Epithelial cell of umbilical artery (primary cell): ENCODE results near the gene ADRA2A. TPM values are rescaled to one million over a fixed set of nuclear protein-coding genes. Genes with fewer than 3 reads are reported as not detected.

Source experiments
- total RNA-seq: library from RNA; depleted of rRNA; stranded (reverse); fragments of >200 nt; gene quantifications from 2 replicates; pipeline ENCODE4 v1.2.3, GENCODE V29; 2014

Gene ADRA2A
- not detected in 2 replicates for total RNA-seq

GRCh38 chr10:111076682-111077478, at the start of gene ADRA2A:
TSS of gene ADRA2A (plus strand) at chr10:111077029. CDS start at chr10:111077997, 968 bp downstream.

Other genes starting within 250 kb of the ADRA2A start
- 37.7 and 41.6 TPM in 2 replicates for gene PDCD4, start 205.1 kb upstream of the ADRA2A start, total RNA-seq
- gene BBIP1, start 157.8 kb upstream of the ADRA2A start, total RNA-seq = 23.4 and 36.9 TPM in 2 replicates
- gene SHOC2, start 157.4 kb upstream of the ADRA2A start, total RNA-seq = 43.5 and 56.5 TPM in 2 replicates